Neural cell (in vitro differentiated cells): ENCODE measurements around the gene APMAP. TPM values are rescaled to one million over a fixed set of nuclear protein-coding genes. Genes with fewer than 3 reads are reported as not detected.

ENCODE experiments used
- H2AFZ ChIP-seq: fragments of 200-600, 300-800 bp; sonication (generic), shearing (Covaris generic); 2 replicates; pipeline ENCODE4 v1.6.0; 2014; ENCODE audit warnings: low read depth, mild to moderate bottlenecking, antibody characterized with exemption, low read length, moderate library complexity
- H3F3A ChIP-seq: fragments of 200-600 bp; shearing (Covaris generic); 2 replicates; pipeline ENCODE4 v1.6.1; 2016; ENCODE audit warnings: mild to moderate bottlenecking, moderate library complexity, mixed read lengths, antibody characterized with exemption, low read length; ENCODE audit not compliant: insufficient read depth, poor library complexity, severe bottlenecking
- H3K27ac ChIP-seq: fragments of 200-600, 300-800 bp; sonication (generic), shearing (Covaris generic); 2 replicates; pipeline ENCODE4 v1.5.1; 2014; ENCODE audit warnings: mild to moderate bottlenecking, low read length, moderate library complexity
- H3K27me3 ChIP-seq: fragments of 300-800, 200-600 bp; sonication (generic), shearing (Covaris generic); 2 replicates; pipeline ENCODE4 v1.6.0; 2014; ENCODE audit warnings: mild to moderate bottlenecking, low read depth, low read length, moderate library complexity; ENCODE audit not compliant: insufficient read depth
- H3K36me3 ChIP-seq: fragments of 300-800, 200-600 bp; sonication (generic), shearing (Covaris generic); 2 replicates; pipeline ENCODE4 v1.5.1; 2014; ENCODE audit warnings: mild to moderate bottlenecking, antibody characterized with exemption, low read length, moderate library complexity; ENCODE audit not compliant: insufficient read depth
- H3K4me2 ChIP-seq: fragments of 300-800, 200-600 bp; sonication (generic), shearing (Covaris generic); 2 replicates; pipeline ENCODE4 v1.6.0; 2014; ENCODE audit warnings: mild to moderate bottlenecking, low read length
- H3K4me3 ChIP-seq: fragments of 300-800, 200-600 bp; sonication (generic), shearing (Covaris generic); 2 replicates; pipeline ENCODE4 v1.5.1; 2014; ENCODE audit warnings: mild to moderate bottlenecking, low read length, moderate library complexity
- H3K79me2 ChIP-seq: fragments of 200-600 bp; shearing (Covaris generic); replicated peaks from 2 replicates; pipeline ENCODE4 v1.6.0; 2014; ENCODE audit warnings: mild to moderate bottlenecking, low read length, moderate library complexity; ENCODE audit not compliant: insufficient read depth
- H3K9ac ChIP-seq: fragments of 300-800, 200-600 bp; sonication (generic), shearing (Covaris generic); 2 replicates; pipeline ENCODE4 v1.6.1; 2016; ENCODE audit warnings: mild to moderate bottlenecking, low read length, mixed read lengths
- H3K9me2 ChIP-seq: fragments of 200-600 bp; shearing (Covaris generic); 2 replicates; pipeline ENCODE4 v1.6.1; 2016; ENCODE audit warnings: mild to moderate bottlenecking, low read length, mixed read lengths; ENCODE audit not compliant: insufficient read depth
- H3K9me3 ChIP-seq: fragments of 200-600, 300-800 bp; sonication (generic), shearing (Covaris generic); 2 replicates; pipeline ENCODE4 v1.6.1; 2016; ENCODE audit warnings: mild to moderate bottlenecking, mixed run types, low read length, moderate library complexity, mixed read lengths
- H4K20me1 ChIP-seq: fragments of 200-600 bp; shearing (Covaris generic); 2 replicates; pipeline ENCODE4 v1.6.1; 2016; ENCODE audit warnings: mild to moderate bottlenecking, mixed run types; ENCODE audit not compliant: insufficient read depth
- EP300 ChIP-seq: fragments of 450-650 bp; conservative IDR thresholded peaks from 2 replicates; pipeline ENCODE4 v1.6.1; 2014; ENCODE audit warnings: antibody characterized with exemption, mild to moderate bottlenecking, moderate library complexity; ENCODE audit not compliant: poor library complexity, severe bottlenecking
- EZH2 ChIP-seq: fragments of 200-600, 300-800 bp; shearing (Covaris generic), sonication (generic); IDR thresholded peaks from 2 replicates; pipeline ENCODE4 v1.6.1; 2014; ENCODE audit warnings: antibody characterized with exemption, low read length, borderline replicate concordance, mild to moderate bottlenecking; ENCODE audit not compliant: insufficient read depth, poor library complexity, severe bottlenecking
- MXI1 ChIP-seq: fragments of 450-650 bp; conservative IDR thresholded peaks from 2 replicates; pipeline ENCODE4 v1.6.1; 2014; ENCODE audit warnings: antibody characterized with exemption, mild to moderate bottlenecking; ENCODE audit not compliant: poor library complexity, severe bottlenecking
- POLR2AphosphoS5 ChIP-seq: IDR thresholded peaks from 2 replicates; pipeline ENCODE4 v1.6.1; 2012
- RAD21 ChIP-seq: fragments of 450-650 bp; conservative IDR thresholded peaks from 2 replicates; pipeline ENCODE4 v1.6.1; 2014; ENCODE audit warnings: antibody characterized with exemption, mild to moderate bottlenecking, moderate library complexity
- SMC3 ChIP-seq: fragments of 450-650 bp; conservative IDR thresholded peaks from 2 replicates; pipeline ENCODE4 v1.6.1; 2014; ENCODE audit warnings: antibody characterized with exemption, mild to moderate bottlenecking, moderate library complexity; ENCODE audit not compliant: poor library complexity
- TAF1 ChIP-seq: IDR thresholded peaks from 2 replicates; pipeline ENCODE4 v1.6.1; 2012; ENCODE audit warnings: low read depth
- polyA plus RNA-seq: library from polyadenylated mRNA; depleted of rRNA; stranded (reverse); fragments of >200 nt; gene quantifications from 2 replicates; pipeline ENCODE4 v1.2.3, GENCODE V29; 2014
- TF ChIP-seq, protein P1 (sequence below): IDR thresholded peaks from 2 replicates; pipeline ENCODE4 v1.6.1; 2012; ENCODE audit warnings: borderline replicate concordance
- TF ChIP-seq, protein P2 (sequence below): fragments of 450-650 bp; IDR thresholded peaks from 2 replicates; pipeline ENCODE4 v1.5.1; 2014; ENCODE audit warnings: antibody characterized with exemption, mild to moderate bottlenecking, moderate library complexity; ENCODE audit not compliant: poor library complexity, severe bottlenecking

APMAP gene
- polyA plus RNA-seq, 1 donor from 2014 or later, result 140 TPM

DNA sequence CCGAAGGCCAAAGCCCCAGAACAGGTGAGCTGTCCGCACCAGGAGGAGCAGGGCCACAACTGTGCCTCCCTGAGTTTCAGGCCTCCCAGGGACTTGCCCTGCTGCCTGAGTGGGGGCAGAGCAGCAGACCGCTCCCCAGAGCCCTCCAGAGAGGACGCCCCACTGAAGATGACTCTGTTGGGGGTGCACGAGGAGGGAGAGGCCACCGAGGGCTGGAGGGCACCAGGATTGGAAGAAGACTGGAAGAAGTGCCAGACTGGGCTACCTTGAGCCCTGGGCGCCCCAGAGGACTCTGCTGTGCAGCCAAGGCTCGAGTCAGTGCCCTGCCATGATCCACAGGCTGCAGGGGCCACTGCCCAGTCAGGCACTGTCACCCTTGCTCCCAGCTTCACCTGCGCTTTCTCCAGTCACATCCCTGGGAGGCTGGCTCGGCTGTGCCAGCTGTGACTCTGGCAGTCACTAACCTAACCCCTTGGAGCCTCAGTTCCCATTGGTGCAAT lies 32.2 kb downstream of the APMAP start:
- no peak overlapping the region for H3K4me3 ChIP-seq
- H3K4me2 ChIP-seq, result no peak overlapping the region

DNA sequence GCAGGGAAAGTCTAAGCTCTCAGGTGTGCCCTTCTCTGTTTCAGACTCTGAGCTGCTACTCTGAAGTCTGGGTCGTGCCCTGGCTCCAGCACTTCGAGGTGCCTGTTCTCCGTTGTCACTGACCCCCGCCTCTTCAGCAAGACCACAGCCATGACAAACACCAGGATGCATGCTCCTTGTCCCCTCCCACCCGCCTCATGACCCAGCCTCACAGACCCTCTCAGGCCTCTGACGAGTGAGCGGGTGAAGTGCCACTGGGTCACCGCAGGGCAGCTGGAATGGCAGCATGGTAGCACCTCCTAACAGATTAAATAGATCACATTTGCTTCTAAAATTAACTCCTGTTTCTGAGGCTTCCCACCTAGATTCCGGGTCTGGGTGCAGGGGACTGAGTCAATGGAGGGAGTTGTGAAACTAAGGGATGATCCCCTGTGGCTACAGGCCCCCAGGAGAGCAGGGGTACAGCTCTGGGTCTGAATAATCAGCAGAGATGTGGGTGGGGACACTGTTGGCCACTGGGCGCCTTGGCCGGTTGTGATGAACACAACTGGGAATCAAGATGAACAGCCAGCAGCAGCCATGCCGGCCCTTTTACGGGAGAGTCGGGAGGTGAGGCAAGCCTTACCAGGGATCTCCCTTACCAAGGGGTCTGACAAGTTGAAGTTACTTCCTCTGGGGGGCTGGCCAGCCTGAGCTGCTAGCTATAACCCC lies 32.8 kb downstream of the APMAP start:
- Histone ChIP-seq H3K9me3 (no peaks in the 10 kb centered on the region), H3K9ac (no peak overlapping the region), H4K20me1 (no peaks in the 10 kb centered on the region), H3K9me2 (no peaks in the 10 kb centered on the region), H3K4me2 (no peak overlapping the region), H3K27me3 (no peaks in the 10 kb centered on the region), H3K27ac (no peak overlapping the region), H3F3A (no peaks in the 10 kb centered on the region), H3K4me3 (no peak overlapping the region), H3K36me3 (peaks cover 18% of the 10 kb centered on the region), H3K79me2 (no peaks in the 10 kb centered on the region), H2AFZ (no peak overlapping the region)
- no peak for TF ChIP-seq EP300
- TF ChIP-seq SMC3, result no peak
- TF ChIP-seq EZH2, result no peak
- TF ChIP-seq RAD21, result no peak
- no peak for TF ChIP-seq MXI1
- TF ChIP-seq, protein P1, sequence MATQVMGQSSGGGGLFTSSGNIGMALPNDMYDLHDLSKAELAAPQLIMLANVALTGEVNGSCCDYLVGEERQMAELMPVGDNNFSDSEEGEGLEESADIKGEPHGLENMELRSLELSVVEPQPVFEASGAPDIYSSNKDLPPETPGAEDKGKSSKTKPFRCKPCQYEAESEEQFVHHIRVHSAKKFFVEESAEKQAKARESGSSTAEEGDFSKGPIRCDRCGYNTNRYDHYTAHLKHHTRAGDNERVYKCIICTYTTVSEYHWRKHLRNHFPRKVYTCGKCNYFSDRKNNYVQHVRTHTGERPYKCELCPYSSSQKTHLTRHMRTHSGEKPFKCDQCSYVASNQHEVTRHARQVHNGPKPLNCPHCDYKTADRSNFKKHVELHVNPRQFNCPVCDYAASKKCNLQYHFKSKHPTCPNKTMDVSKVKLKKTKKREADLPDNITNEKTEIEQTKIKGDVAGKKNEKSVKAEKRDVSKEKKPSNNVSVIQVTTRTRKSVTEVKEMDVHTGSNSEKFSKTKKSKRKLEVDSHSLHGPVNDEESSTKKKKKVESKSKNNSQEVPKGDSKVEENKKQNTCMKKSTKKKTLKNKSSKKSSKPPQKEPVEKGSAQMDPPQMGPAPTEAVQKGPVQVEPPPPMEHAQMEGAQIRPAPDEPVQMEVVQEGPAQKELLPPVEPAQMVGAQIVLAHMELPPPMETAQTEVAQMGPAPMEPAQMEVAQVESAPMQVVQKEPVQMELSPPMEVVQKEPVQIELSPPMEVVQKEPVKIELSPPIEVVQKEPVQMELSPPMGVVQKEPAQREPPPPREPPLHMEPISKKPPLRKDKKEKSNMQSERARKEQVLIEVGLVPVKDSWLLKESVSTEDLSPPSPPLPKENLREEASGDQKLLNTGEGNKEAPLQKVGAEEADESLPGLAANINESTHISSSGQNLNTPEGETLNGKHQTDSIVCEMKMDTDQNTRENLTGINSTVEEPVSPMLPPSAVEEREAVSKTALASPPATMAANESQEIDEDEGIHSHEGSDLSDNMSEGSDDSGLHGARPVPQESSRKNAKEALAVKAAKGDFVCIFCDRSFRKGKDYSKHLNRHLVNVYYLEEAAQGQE, result no peak
- TF ChIP-seq POLR2AphosphoS5, result no peak
- TF ChIP-seq, protein P2, sequence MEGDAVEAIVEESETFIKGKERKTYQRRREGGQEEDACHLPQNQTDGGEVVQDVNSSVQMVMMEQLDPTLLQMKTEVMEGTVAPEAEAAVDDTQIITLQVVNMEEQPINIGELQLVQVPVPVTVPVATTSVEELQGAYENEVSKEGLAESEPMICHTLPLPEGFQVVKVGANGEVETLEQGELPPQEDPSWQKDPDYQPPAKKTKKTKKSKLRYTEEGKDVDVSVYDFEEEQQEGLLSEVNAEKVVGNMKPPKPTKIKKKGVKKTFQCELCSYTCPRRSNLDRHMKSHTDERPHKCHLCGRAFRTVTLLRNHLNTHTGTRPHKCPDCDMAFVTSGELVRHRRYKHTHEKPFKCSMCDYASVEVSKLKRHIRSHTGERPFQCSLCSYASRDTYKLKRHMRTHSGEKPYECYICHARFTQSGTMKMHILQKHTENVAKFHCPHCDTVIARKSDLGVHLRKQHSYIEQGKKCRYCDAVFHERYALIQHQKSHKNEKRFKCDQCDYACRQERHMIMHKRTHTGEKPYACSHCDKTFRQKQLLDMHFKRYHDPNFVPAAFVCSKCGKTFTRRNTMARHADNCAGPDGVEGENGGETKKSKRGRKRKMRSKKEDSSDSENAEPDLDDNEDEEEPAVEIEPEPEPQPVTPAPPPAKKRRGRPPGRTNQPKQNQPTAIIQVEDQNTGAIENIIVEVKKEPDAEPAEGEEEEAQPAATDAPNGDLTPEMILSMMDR, result no peak
- no peak for TF ChIP-seq TAF1

More for the DNA sequence above, 32.2 kb downstream of the APMAP start:
- no peak overlapping the region for H2AFZ ChIP-seq
- H3F3A ChIP-seq, result no peaks in the 10 kb centered on the region
- no peak for TF ChIP-seq MXI1
- TF ChIP-seq EP300, result no peak
- TF ChIP-seq RAD21, result no peak
- TF ChIP-seq, protein P2, result no peak
- no peaks in the 10 kb centered on the region for H3K9me2 ChIP-seq
- peaks cover 18% of the 10 kb centered on the region for H3K36me3 ChIP-seq
- no peaks in the 10 kb centered on the region for H3K9me3 ChIP-seq
- no peaks in the 10 kb centered on the region for H3K27me3 ChIP-seq
- no peaks in the 10 kb centered on the region for H4K20me1 ChIP-seq
- H3K9ac ChIP-seq, result no peak overlapping the region
- no peaks in the 10 kb centered on the region for H3K79me2 ChIP-seq
- no peak overlapping the region for H3K27ac ChIP-seq
